CD4-positive, CD25-positive, alpha-beta regulatory T cell (primary cell): ENCODE measurements around the gene TRIO. TPM values are rescaled to one million over a fixed set of nuclear protein-coding genes. Genes with fewer than 3 reads are reported as not detected.

Source experiments
- ATAC-seq, 2 donors: fragments of 150-1000 bp; cut with Tn5 transposase; one replicate each; pipeline ENCODE4 v1.10.0; 2021; ENCODE audit warnings: low read depth in 2 of 2, moderate number of reproducible peaks in 2 of 2, moderate library complexity in 1 of 2
- DNase-seq, 3 donors: peaks; one replicate each; pipeline versions ENCODE4 v3.0.0 to v3.0.0-alpha.2; 2012 to 2022; ENCODE audit warnings: mixed read lengths in 1 of 3
- H3K27ac ChIP-seq: one replicate; pipeline ENCODE4 v1.7.0; 2013; ENCODE audit warnings: mild to moderate bottlenecking, low read length; ENCODE audit not compliant: insufficient read depth, poor library complexity, severe bottlenecking
- H3K27me3 ChIP-seq: one replicate; pipeline ENCODE4 v1.7.0; 2013; ENCODE audit warnings: low read length; ENCODE audit not compliant: control insufficient read depth, insufficient read depth
- H3K36me3 ChIP-seq: one replicate; pipeline ENCODE4 v1.7.0; 2013; ENCODE audit warnings: mild to moderate bottlenecking, low read length, moderate library complexity; ENCODE audit not compliant: control insufficient read depth, insufficient read depth
- H3K4me1 ChIP-seq: 2 replicates; pipeline ENCODE4 v1.7.0; 2013; ENCODE audit warnings: mild to moderate bottlenecking, low read length; ENCODE audit not compliant: insufficient read depth, control insufficient read depth, poor library complexity, severe bottlenecking
- H3K4me3 ChIP-seq: one replicate; pipeline ENCODE4 v1.7.0; 2013; ENCODE audit warnings: low read depth, mild to moderate bottlenecking, low read length, moderate library complexity
- H3K9me3 ChIP-seq, 2 experiments: 1 replicate in 1 of 2; 2 replicates in 1 of 2; pipeline ENCODE4 v1.7.0; 2013; ENCODE audit warnings: low read length in 2 of 2, mild to moderate bottlenecking in 1 of 2, moderate library complexity in 1 of 2; ENCODE audit not compliant: control insufficient read depth in 2 of 2
- H3K27ac Mint-ChIP-seq, 3 donors: one replicate each; pipeline ENCODE4 v1.8.0; 2020 to 2022; ENCODE audit warnings: mild to moderate bottlenecking in 3 of 3, mixed read lengths in 3 of 3, moderate library complexity in 2 of 3
- H3K27me3 Mint-ChIP-seq: one replicate; pipeline ENCODE4 v1.8.0; 2022; ENCODE audit warnings: mild to moderate bottlenecking, mixed read lengths
- H3K36me3 Mint-ChIP-seq: one replicate; pipeline ENCODE4 v1.8.0; 2020; ENCODE audit warnings: mixed read lengths
- H3K4me1 Mint-ChIP-seq, 4 donors: one replicate each; pipeline ENCODE4 v1.8.0; 2020 to 2022; ENCODE audit warnings: mixed read lengths in 4 of 4, mild to moderate bottlenecking in 1 of 4
- H3K4me3 Mint-ChIP-seq, 4 donors: one replicate each; pipeline ENCODE4 v1.8.0; 2020 to 2022; ENCODE audit warnings: mild to moderate bottlenecking in 4 of 4, mixed read lengths in 4 of 4, moderate library complexity in 3 of 4
- H3K9me3 Mint-ChIP-seq, 7 donors: one replicate each; pipeline ENCODE4 v1.8.0; 2020 to 2022; ENCODE audit warnings: mixed read lengths in 7 of 7, mild to moderate bottlenecking in 3 of 7, moderate library complexity in 2 of 7
- polyA plus RNA-seq, 4 donors: library from polyadenylated mRNA; unstranded; fragments of 300-500 nt; fragmentation: Illumina TruSeq; gene quantifications; one replicate each; pipeline ENCODE4 v1.2.3, GENCODE V29; 2021
- total RNA-seq: library from RNA; stranded (reverse); gene quantifications from one replicate; pipeline ENCODE4 v1.2.3, GENCODE V29; 2022

The TRIO gene
- total and polyA plus RNA-seq, 5 donors from 2014 or later = 1.2 to 7.6 (median 1.8) TPM

DNA sequence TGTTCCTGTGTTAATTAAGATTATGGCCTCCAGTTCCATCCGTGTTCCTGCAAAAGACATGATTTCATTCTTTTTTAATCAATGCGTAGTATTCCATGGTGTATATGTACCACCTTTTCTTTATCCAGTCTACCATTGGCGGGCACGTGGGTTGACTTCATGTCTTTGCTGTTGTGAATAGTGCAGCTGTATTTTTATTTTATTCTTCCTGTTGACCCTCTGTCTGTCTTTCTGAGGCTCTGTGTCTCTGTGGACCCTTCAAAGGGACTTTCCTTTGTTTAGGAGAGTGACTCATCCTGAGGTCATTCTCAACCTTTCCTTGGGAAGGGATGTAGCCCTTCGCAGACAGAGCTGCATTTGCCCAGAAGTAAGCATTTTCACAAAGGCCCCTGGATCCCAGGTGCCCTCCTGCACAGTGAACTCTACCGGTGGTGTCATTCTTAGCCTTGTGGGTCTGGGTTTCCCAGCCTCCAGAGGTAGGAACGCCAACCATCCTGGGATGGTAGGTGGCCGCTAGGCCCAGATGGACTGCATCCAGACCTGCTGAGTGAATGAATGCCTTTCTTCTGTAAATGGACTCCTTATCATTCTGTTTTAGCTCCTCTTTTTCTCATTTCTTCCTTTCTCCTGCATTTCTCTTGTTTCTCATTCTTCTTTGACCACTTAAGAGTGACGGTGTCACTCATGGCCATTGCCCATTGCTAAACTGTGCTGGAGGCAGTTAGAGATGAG is 22.4 kb downstream of the TRIO start:
- Mint-ChIP-seq H3K9me3 (peaks cover 0 to 8% (median 2%) of the 10 kb centered on the region in 7 donors), H3K36me3 (no peaks in the 10 kb centered on the region), H3K4me3 (no peak overlapping the region), H3K27ac (no peak overlapping the region), H3K27me3 (peaks cover 4% of the 10 kb centered on the region), H3K4me1 (peaks cover 0 to 17% (median 2%) of the 10 kb centered on the region in 4 donors)
- Histone ChIP-seq H3K9me3 (no peaks in the 10 kb centered on the region), H3K4me1 (no peaks in the 10 kb centered on the region), H3K4me3 (no peak overlapping the region), H3K27me3 (no peaks in the 10 kb centered on the region), H3K27ac (no peak overlapping the region), H3K36me3 (no peaks in the 10 kb centered on the region)
- DNase-seq (no peak), ATAC-seq (no peak)

GRCh38 chr5:14166437-14166836 is 23.3 kb downstream of the TRIO start:
- DNase-seq (no peak), ATAC-seq (no peak)
- peaks cover 4% of the 10 kb centered on the region for H3K27me3 Mint-ChIP-seq
- Histone ChIP-seq H3K9me3 (no peaks in the 10 kb centered on the region), H3K36me3 (no peaks in the 10 kb centered on the region), H3K27ac (no peak overlapping the region), H3K27me3 (no peaks in the 10 kb centered on the region), H3K4me1 (no peaks in the 10 kb centered on the region), H3K4me3 (no peak overlapping the region)
- peaks cover 0 to 17% (median 2%) of the 10 kb centered on the region in 4 donors for H3K4me1 Mint-ChIP-seq
- no peaks in the 10 kb centered on the region for H3K36me3 Mint-ChIP-seq
- no peak overlapping the region for H3K4me3 Mint-ChIP-seq
- H3K9me3 Mint-ChIP-seq = peaks cover 0 to 7% (median 2%) of the 10 kb centered on the region in 7 donors
- no peak overlapping the region for H3K27ac Mint-ChIP-seq

GRCh38 chr5:14167211-14167845 is 24.2 kb downstream of the TRIO start:
- Mint-ChIP-seq H3K9me3 (peaks cover 0 to 7% (median 2%) of the 10 kb centered on the region in 7 donors), H3K27ac (no peak overlapping the region), H3K4me3 (no peak overlapping the region), H3K36me3 (no peaks in the 10 kb centered on the region), H3K27me3 (peaks cover 4% of the 10 kb centered on the region), H3K4me1 (peaks cover 0 to 23% (median 2%) of the 10 kb centered on the region in 4 donors)
- no peak for DNase-seq
- Histone ChIP-seq H3K4me1 (no peaks in the 10 kb centered on the region), H3K4me3 (no peak overlapping the region), H3K27ac (no peak overlapping the region), H3K36me3 (no peaks in the 10 kb centered on the region), H3K27me3 (peaks cover 4% of the 10 kb centered on the region), H3K9me3 (no peaks in the 10 kb centered on the region)
- ATAC-seq = no peak

GRCh38 chr5:14168144-14168792 is 25.1 kb downstream of the TRIO start:
- no peaks in the 10 kb centered on the region for H3K36me3 ChIP-seq
- no peak overlapping the region for H3K27ac ChIP-seq
- peaks cover 0 to 23% (median 5%) of the 10 kb centered on the region in 4 donors for H3K4me1 Mint-ChIP-seq
- ATAC-seq (no peak), DNase-seq (peak in 1 of 3 donors; percentile 36)
- H3K4me3 Mint-ChIP-seq = peak overlapping the region in 2 of 4 donors; percentile 5 to 12
- H3K27me3 Mint-ChIP-seq = peaks cover 5% of the 10 kb centered on the region
- no peak overlapping the region for H3K4me3 ChIP-seq
- no peaks in the 10 kb centered on the region for H3K36me3 Mint-ChIP-seq
- H3K27me3 ChIP-seq = peaks cover 4% of the 10 kb centered on the region
- H3K4me1 ChIP-seq = no peaks in the 10 kb centered on the region
- H3K27ac Mint-ChIP-seq = no peak overlapping the region
- H3K9me3 ChIP-seq = no peaks in the 10 kb centered on the region
- peaks cover 0 to 7% (median 0%) of the 10 kb centered on the region in 7 donors for H3K9me3 Mint-ChIP-seq

DNA sequence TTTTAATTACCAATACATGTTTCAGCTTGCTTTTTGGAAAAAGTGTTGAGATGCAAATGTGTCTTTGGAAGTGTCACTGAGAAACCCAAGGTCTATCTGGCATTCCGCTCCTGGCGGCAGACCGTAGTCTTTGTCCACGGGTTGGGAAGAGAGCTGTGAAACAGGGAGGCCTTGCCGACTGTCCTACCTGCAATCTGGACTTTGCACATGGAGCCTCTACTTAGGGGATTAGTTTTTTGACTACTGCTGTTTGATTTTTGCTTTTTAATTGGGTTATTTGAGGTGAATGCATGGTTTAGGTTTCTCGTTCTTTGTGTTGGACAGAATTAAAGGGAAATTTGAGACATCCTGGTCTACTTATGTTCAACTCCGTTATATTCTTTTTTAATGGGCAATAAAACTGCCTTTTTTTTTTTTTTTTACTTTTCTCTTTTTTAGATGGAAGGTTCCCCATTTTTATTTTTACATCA is 25.7 kb downstream of the TRIO start:
- Mint-ChIP-seq H3K9me3 (peaks cover 0 to 7% (median 0%) of the 10 kb centered on the region in 7 donors), H3K4me3 (peak overlapping the region in 1 of 4 donors; percentile 5), H3K27me3 (peaks cover 10% of the 10 kb centered on the region), H3K36me3 (no peaks in the 10 kb centered on the region), H3K4me1 (peaks cover 0 to 23% (median 5%) of the 10 kb centered on the region in 4 donors), H3K27ac (peak overlapping the region in 1 of 3 donors; percentile 53)
- no peak for ATAC-seq
- no peak for DNase-seq
- Histone ChIP-seq H3K36me3 (no peaks in the 10 kb centered on the region), H3K27me3 (peaks cover 4% of the 10 kb centered on the region), H3K9me3 (no peaks in the 10 kb centered on the region), H3K27ac (no peak overlapping the region), H3K4me1 (no peaks in the 10 kb centered on the region), H3K4me3 (no peak overlapping the region)

DNA sequence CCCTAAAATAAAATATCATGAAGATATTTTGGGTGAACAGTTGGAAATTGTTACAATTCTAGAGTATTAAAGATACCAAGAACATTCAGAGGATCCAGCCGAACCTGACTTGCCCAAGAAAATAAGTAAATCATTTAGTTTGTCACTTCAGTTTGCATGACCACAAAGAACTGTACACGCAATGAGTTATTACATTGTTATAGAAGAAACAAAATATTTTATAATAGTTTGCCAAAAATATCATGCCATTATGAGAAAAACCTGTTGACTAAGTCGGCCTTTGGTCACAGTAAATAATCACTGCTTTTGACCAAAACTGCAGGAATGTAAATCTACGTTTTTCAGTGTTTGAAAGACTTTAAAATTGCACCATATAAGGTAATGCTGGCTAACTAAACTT is 27.9 kb downstream of the TRIO start:
- H3K4me3 ChIP-seq = no peak overlapping the region
- H3K36me3 ChIP-seq = no peaks in the 10 kb centered on the region
- no peaks in the 10 kb centered on the region for H3K4me1 ChIP-seq
- ATAC-seq = no peak
- Mint-ChIP-seq H3K27ac (no peak overlapping the region), H3K4me1 (peaks cover 0 to 23% (median 6%) of the 10 kb centered on the region in 4 donors), H3K36me3 (no peaks in the 10 kb centered on the region), H3K4me3 (no peak overlapping the region), H3K9me3 (peaks cover 0 to 4% (median 0%) of the 10 kb centered on the region in 7 donors), H3K27me3 (peaks cover 17% of the 10 kb centered on the region)
- peaks cover 4% of the 10 kb centered on the region for H3K27me3 ChIP-seq
- no peak overlapping the region for H3K27ac ChIP-seq
- DNase-seq = no peak
- no peaks in the 10 kb centered on the region for H3K9me3 ChIP-seq

DNA sequence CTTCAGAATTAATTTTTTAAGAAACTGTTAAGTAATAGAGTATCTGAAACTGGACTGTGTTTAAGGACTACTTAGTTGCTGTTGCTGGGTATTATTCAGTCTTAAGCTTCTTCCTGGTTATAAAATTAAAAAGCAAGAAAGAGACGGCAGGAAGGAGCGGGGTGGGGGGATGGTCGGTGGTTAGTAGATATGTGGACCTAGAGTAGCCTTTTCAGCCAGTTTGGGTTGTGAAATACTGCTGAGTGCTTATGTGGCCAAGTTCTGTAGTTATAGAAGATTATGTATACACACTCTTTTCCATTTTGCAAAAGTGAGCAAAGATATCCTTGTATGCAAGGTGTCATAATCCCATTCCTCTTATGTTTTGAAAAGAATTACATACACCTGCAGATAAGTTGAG is 28.5 kb downstream of the TRIO start:
- no peak overlapping the region for H3K27ac Mint-ChIP-seq
- DNase-seq (no peak), ATAC-seq (no peak)
- peak overlapping the region in 1 of 4 donors; percentile 59 for H3K4me3 Mint-ChIP-seq
- peaks cover 0 to 23% (median 6%) of the 10 kb centered on the region in 4 donors for H3K4me1 Mint-ChIP-seq
- Histone ChIP-seq H3K27ac (no peak overlapping the region), H3K4me1 (no peaks in the 10 kb centered on the region), H3K36me3 (no peaks in the 10 kb centered on the region), H3K9me3 (no peaks in the 10 kb centered on the region), H3K4me3 (no peak overlapping the region), H3K27me3 (peaks cover 4% of the 10 kb centered on the region)
- H3K27me3 Mint-ChIP-seq = peaks cover 17% of the 10 kb centered on the region
- H3K36me3 Mint-ChIP-seq = no peaks in the 10 kb centered on the region
- H3K9me3 Mint-ChIP-seq = peaks cover 0 to 2% (median 0%) of the 10 kb centered on the region in 7 donors
